Measurements from ENCODE around the gene HS6ST2.

- TF ChIP-seq, protein P1, sequence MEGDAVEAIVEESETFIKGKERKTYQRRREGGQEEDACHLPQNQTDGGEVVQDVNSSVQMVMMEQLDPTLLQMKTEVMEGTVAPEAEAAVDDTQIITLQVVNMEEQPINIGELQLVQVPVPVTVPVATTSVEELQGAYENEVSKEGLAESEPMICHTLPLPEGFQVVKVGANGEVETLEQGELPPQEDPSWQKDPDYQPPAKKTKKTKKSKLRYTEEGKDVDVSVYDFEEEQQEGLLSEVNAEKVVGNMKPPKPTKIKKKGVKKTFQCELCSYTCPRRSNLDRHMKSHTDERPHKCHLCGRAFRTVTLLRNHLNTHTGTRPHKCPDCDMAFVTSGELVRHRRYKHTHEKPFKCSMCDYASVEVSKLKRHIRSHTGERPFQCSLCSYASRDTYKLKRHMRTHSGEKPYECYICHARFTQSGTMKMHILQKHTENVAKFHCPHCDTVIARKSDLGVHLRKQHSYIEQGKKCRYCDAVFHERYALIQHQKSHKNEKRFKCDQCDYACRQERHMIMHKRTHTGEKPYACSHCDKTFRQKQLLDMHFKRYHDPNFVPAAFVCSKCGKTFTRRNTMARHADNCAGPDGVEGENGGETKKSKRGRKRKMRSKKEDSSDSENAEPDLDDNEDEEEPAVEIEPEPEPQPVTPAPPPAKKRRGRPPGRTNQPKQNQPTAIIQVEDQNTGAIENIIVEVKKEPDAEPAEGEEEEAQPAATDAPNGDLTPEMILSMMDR (IDR thresholded peaks at IDR 0.05), result no peak
- no peak for TF ChIP-seq POLR2A (IDR thresholded peaks at IDR 0.05)
These were observed 10.0 kb upstream of the HS6ST2 start for GRCh38 chrX:132968296-132968949.
